Omental fat pad (tissue), 4 donors: Measurements from ENCODE around the gene LPP. TPM values are rescaled to one million over a fixed set of nuclear protein-coding genes. Genes with fewer than 3 reads are reported as not detected.

ENCODE experiments used
- ATAC-seq: fragments of 150-250 bp; one replicate; pipeline ENCODE4 v1.9.1; 2016; ENCODE audit warnings: mild to moderate bottlenecking, moderate library complexity; ENCODE audit not compliant: low FRiP score
- DNase-seq: peaks from one replicate; pipeline ENCODE4 v3.0.0-alpha.2; 2019; ENCODE audit warnings: low spot score
- CTCF ChIP-seq, 3 donors: fragments of 450-650 bp; IDR thresholded peaks; one replicate each; pipeline ENCODE4 v1.5.1; 2016 to 2017; ENCODE audit warnings: antibody characterized with exemption in 3 of 3, mild to moderate bottlenecking in 3 of 3, moderate library complexity in 2 of 3
- total RNA-seq, 4 donors: library from RNA; depleted of rRNA; stranded (reverse); fragments of >200 nt; gene quantifications; one replicate each; pipeline ENCODE4 v1.1.0, GENCODE V29; 2016

The LPP gene
- total RNA-seq, 4 donors from 2014 or later, result 113 to 302 (median 126) TPM

DNA sequence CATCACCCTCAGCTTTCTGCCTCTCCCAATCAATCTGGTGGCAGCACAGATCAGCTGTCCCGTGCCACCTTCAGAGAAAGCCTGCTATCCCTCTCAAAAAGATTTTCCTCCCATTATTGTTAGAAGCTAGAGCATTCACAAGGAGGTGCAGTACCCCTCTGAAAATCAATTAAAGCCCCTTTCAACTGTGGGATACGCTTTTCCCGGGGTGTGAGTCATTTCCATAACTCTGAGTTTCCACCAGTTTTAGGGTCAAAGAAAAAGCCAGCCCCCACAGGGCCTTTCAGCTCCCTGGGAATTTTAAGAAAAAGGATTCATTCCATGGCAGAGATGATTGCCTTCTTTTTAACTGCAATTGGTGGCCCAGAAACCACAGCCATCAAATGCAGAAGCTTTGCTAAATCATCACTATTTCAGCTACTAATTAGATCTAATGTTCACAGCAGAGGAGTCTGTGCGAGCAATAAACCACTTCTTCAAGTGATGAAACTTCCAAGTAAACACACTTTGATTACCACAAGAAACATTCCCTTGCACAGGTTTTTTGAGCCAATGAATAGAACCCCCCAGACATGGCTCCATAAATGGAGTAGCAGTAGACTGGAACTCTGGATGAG is 747.8 kb downstream of the LPP start:
- TF ChIP-seq CTCF (IDR thresholded peaks at IDR 0.05), result no peak
- ATAC-seq (no peak), DNase-seq (no peak)

GRCh38 chr3:188904670-188905069 is 750.7 kb downstream of the LPP start:
- no peak for DNase-seq
- no peak for ATAC-seq
- no peak for TF ChIP-seq CTCF (IDR thresholded peaks at IDR 0.05)

DNA sequence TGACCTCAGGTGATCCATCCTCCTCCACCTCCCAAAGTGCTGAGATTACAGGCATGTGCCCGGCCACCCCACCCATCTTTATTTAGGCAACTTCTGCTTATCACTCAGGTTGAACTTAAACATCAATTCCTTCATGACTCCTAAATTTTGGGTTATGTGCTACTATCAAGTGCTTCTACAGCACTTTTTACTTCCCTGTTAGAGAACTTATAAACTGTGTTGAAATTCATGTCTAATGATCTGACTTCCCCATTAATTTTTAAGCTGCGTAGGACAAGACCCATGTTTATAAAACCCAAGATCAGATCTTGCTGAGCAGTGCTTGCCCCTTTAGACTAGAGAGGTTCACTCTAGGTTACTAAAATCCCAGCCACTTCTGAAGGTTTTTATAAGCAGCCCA is 751.6 kb downstream of the LPP start:
- ATAC-seq (no peak), DNase-seq (no peak)
- no peak for TF ChIP-seq CTCF (IDR thresholded peaks at IDR 0.05)

DNA sequence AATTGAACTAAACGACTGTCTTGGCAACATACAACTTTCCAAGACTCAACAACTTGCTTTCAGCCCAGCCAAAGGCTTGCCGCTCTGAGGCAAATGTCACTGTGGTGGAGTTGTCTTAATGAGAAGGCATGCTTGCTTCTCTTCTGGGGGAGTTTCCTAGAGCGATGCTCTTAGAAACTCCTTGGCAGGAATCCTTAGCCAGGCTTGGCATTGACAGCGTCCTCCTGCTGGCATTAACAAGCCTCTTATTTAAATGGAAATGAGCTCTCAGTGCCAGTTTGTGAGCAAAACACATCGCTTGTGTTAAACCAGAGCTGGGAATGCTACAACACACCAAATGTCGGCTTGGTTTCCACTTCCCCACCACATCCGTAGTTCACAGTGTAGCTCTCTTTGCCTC is 752.3 kb downstream of the LPP start:
- TF ChIP-seq CTCF (IDR thresholded peaks at IDR 0.05), result no peak
- no peak for DNase-seq
- peak; percentile 73 for ATAC-seq

DNA sequence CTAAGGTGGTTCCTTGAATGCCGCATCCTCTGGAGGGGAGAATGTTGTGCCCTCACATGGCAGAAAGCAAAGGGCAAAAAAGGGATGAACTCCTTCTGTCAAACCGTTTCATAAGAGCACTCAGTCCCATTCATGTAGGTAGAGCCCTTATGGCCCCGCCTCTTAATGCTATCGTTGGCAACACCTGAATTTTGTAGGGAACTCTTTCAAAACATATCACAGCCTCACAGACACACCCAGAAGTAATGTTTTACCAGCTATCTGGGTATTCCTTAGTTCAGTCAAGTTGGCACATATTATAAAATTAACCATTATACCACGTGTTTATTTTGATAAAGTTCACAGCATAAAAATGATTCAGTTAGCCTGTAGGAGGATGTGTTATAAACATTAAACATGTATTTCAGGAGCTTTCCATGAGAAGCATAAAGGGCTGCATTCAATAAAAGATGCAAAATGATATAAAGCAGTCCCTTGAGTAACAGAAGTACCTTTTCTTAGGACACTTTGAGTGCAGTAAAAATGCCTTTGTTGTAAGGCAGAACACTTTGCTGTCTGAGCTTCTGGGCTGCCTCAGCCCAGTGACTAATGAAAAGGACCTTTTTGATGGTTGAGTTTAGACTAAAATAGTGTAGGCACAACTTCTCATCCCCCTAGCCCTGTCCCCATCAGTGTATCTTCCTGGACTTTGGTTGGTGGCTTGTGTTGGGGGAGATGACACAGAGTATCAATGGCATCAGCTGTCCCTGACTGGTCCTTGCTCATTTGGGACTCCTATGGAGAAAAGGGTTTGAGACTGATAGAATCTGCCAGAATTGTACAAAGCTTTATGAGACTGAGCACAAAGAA is 754.3 kb downstream of the LPP start:
- TF ChIP-seq CTCF (IDR thresholded peaks at IDR 0.05), result no peak
- ATAC-seq (no peak), DNase-seq (no peak)

GRCh38 chr3:188911026-188911850 is 757.3 kb downstream of the LPP start:
- no peak for TF ChIP-seq CTCF (IDR thresholded peaks at IDR 0.05)
- no peak for DNase-seq
- no peak for ATAC-seq
